ENCODE results near the gene PKN1. TPM values are rescaled to one million over a fixed set of nuclear protein-coding genes. Genes with fewer than 3 reads are reported as not detected.

Gene PKN1
- total RNA-seq, 1 donor from 2014 or later, result 129 TPM

- DNase-seq, result no peak
- H3K4me1 ChIP-seq, result peaks cover 55% of the 10 kb centered on the region
- TF ChIP-seq CTCF (IDR thresholded peaks at IDR 0.05; ENCODE audit: borderline replicate concordance), result peak; percentile 46
- H3K27ac ChIP-seq (replicated peaks), result no peak within 1 kb of the TSS
- peak within 1 kb of the TSS; percentile 54 for H3K4me3 ChIP-seq
- peaks cover 45% of the 10 kb centered on the region for H3K27me3 ChIP-seq (ENCODE audit: low read depth)
- intact Hi-C loops (cut with micrococcal nuclease), result no loop called here
- H3K36me3 ChIP-seq, result peaks cover 40% of the 10 kb centered on the region
- no peaks in the 10 kb centered on the region for H3K9me3 ChIP-seq (replicated peaks)
Measured at GRCh38 chr19:14475251-14476073, 42.4 kb downstream of the PKN1 start, which contains the start of gene PTGER1. Gene PTGER1 (minus strand): TSS chr19:14475354. CDS start chr19:14474320, 1,034 bp downstream.

- H3K27me3 ChIP-seq (ENCODE audit: low read depth), result peaks cover 45% of the 10 kb centered on the region
- TF ChIP-seq CTCF (IDR thresholded peaks at IDR 0.05; ENCODE audit: borderline replicate concordance), result no peak
- no peak overlapping the region for H3K4me3 ChIP-seq
- peaks cover 36% of the 10 kb centered on the region for H3K36me3 ChIP-seq
- DNase-seq, result no peak
- no peak overlapping the region for H3K27ac ChIP-seq (replicated peaks)
- no peaks in the 10 kb centered on the region for H3K9me3 ChIP-seq (replicated peaks)
- H3K4me1 ChIP-seq, result peaks cover 55% of the 10 kb centered on the region
- intact Hi-C loops (cut with micrococcal nuclease), result no loop called here
Measured at GRCh38 chr19:14476327-14476672, 43.2 kb downstream of the PKN1 start.

- peaks cover 55% of the 10 kb centered on the region for H3K4me1 ChIP-seq
Measured at GRCh38 chr19:14476673-14477401, 43.7 kb downstream of the PKN1 start.

GRCh38 chr19:14477418-14478112 lies 44.5 kb downstream of the PKN1 start:
- Histone ChIP-seq H3K27ac (replicated peaks) (no peak overlapping the region), H3K4me1 (peaks cover 47% of the 10 kb centered on the region), H3K36me3 (peaks cover 46% of the 10 kb centered on the region), H3K4me3 (no peak overlapping the region), H3K9me3 (replicated peaks) (no peaks in the 10 kb centered on the region), H3K27me3 (ENCODE audit: low read depth) (peaks cover 41% of the 10 kb centered on the region)
- intact Hi-C loops (cut with micrococcal nuclease), result no loop called here
- no peak for TF ChIP-seq CTCF (IDR thresholded peaks at IDR 0.05; ENCODE audit: borderline replicate concordance)
- no peak for DNase-seq

More at GRCh38 chr19:14476673-14477401, 43.7 kb downstream of the PKN1 start:
- no peak for TF ChIP-seq CTCF (IDR thresholded peaks at IDR 0.05; ENCODE audit: borderline replicate concordance)
- Histone ChIP-seq H3K9me3 (replicated peaks) (no peaks in the 10 kb centered on the region), H3K4me3 (no peak overlapping the region), H3K27me3 (ENCODE audit: low read depth) (peaks cover 45% of the 10 kb centered on the region), H3K36me3 (peaks cover 38% of the 10 kb centered on the region), H3K27ac (replicated peaks) (no peak overlapping the region)
- intact Hi-C loops (cut with micrococcal nuclease), result no loop called here
- DNase-seq, result no peak

GRCh38 chr19:14478113-14478545 lies 45.0 kb downstream of the PKN1 start:
- Histone ChIP-seq H3K4me3 (no peak overlapping the region), H3K27me3 (ENCODE audit: low read depth) (peaks cover 36% of the 10 kb centered on the region), H3K9me3 (replicated peaks) (no peaks in the 10 kb centered on the region), H3K4me1 (peaks cover 42% of the 10 kb centered on the region), H3K27ac (replicated peaks) (no peak overlapping the region), H3K36me3 (peaks cover 51% of the 10 kb centered on the region)
- intact Hi-C loops (cut with micrococcal nuclease), result no loop called here
- DNase-seq, result no peak
- no peak for TF ChIP-seq CTCF (IDR thresholded peaks at IDR 0.05; ENCODE audit: borderline replicate concordance)
